K562 (cell line): ENCODE data around the gene SNAPC5. TPM values are rescaled to one million over a fixed set of nuclear protein-coding genes. Genes with fewer than 3 reads are reported as not detected.

Experiments used
- ATAC-seq: fragments of 200-7000 bp; cut with Tn5 transposase; 3 replicates; pipeline ENCODE4 v1.9.1; 2020; ENCODE audit warnings: moderate library complexity
- BruUV-seq: library from RNA; stranded (reverse); fragments of 400-500 nt; replicated peaks from 2 replicates; lab custom pipeline; 2021; lab: Mats Ljungman, UMichigan
- CTCF ChIA-PET: fragments of 300-600 bp; formaldehyde crosslinking; extraction: SDS; loops from one replicate; lab custom pipeline; 2021; ENCODE audit warnings: low intra/inter-chr PET ratio; lab: Yijun Ruan, JAX
- POLR2A ChIA-PET: fragments of 300-600, 350-650 bp; sonication (Branson Sonifier 250); formaldehyde crosslinking; extraction: SDS; loops from one replicate; lab custom pipeline; 2021; ENCODE audit warnings: antibody characterized with exemption, inconsistent platforms; lab: Yijun Ruan, JAX
- DNase-seq, 4 experiments: peaks; one replicate each; pipeline versions ENCODE4 v3.0.0 to v3.0.0-alpha.2; 2011 to 2018; ENCODE audit warnings: low spot score in 3 of 4, mixed read lengths in 3 of 4; ENCODE audit errors: extremely low read depth in 1 of 4
- FAIRE-seq: peaks from 2 replicates; lab custom pipeline; 2011; peaks lifted over from hg19 to GRCh38; lab: Jason Lieb, UNC
- H2AFZ ChIP-seq: 2 replicates; pipeline ENCODE4 v1.6.0; 2011; ENCODE audit warnings: low read depth, low read length, control low read depth, inconsistent platforms
- H3K27ac ChIP-seq: fragments of 200-600 bp; 3 replicates; pipeline ENCODE4 v1.8.0; 2011; ENCODE audit warnings: low read depth, mild to moderate bottlenecking, control low read depth, inconsistent platforms, low read length, moderate library complexity, mixed read lengths; ENCODE audit errors: extremely low read depth
- H3K27me3 ChIP-seq, 2 experiments: fragments of 300-600 bp in 1 of 2; 2 replicates in 1 of 2; 3 replicates in 1 of 2; pipeline versions ENCODE4 v1.6.0 to v1.8.0; 2011; ENCODE audit warnings: inconsistent platforms in 2 of 2, low read length in 2 of 2, mild to moderate bottlenecking in 1 of 2, mixed read lengths in 1 of 2, moderate library complexity in 1 of 2; ENCODE audit not compliant: control insufficient read depth in 2 of 2, insufficient read depth in 2 of 2
- H3K36me3 ChIP-seq: fragments of 300-600 bp; 3 replicates; pipeline ENCODE4 v1.8.0; 2011; ENCODE audit warnings: mild to moderate bottlenecking, low read length, inconsistent platforms; ENCODE audit not compliant: control insufficient read depth, insufficient read depth
- H3K4me1 ChIP-seq, 2 experiments: fragments of 200-600 bp in 1 of 2; replicated peaks in 1 of 2; 2 replicates in 1 of 2; 3 replicates in 1 of 2; pipeline versions ENCODE4 v1.5.1 to v1.8.0; 2011; ENCODE audit warnings: inconsistent platforms in 2 of 2, low read length in 2 of 2, mild to moderate bottlenecking in 1 of 2, mixed read lengths in 1 of 2, moderate library complexity in 1 of 2; ENCODE audit not compliant: control insufficient read depth in 2 of 2, insufficient read depth in 2 of 2
- H3K4me2 ChIP-seq: 2 replicates; pipeline ENCODE4 v1.6.1; 2011; ENCODE audit warnings: low read length, control low read depth, inconsistent platforms, mixed read lengths; ENCODE audit not compliant: insufficient read depth
- H3K4me3 ChIP-seq: fragments of 200-600 bp; sonication (generic), shearing (Covaris generic); 2 replicates; pipeline ENCODE4 v1.5.1; 2016; ENCODE audit warnings: control low read depth, inconsistent platforms
- H3K79me2 ChIP-seq: fragments of 200-600 bp; 3 replicates; pipeline ENCODE4 v1.8.0; 2011; ENCODE audit warnings: low read length, inconsistent platforms; ENCODE audit not compliant: control insufficient read depth, insufficient read depth
- H3K9ac ChIP-seq, 2 experiments: 2 replicates each; pipeline versions ENCODE4 v1.6.0 to v1.6.1; 2011; ENCODE audit warnings: low read depth in 2 of 2, low read length in 2 of 2, control low read depth in 1 of 2, inconsistent platforms in 1 of 2, mild to moderate bottlenecking in 1 of 2, mixed read lengths in 1 of 2; ENCODE audit not compliant: insufficient read depth in 1 of 2
- H3K9me1 ChIP-seq: one replicate; pipeline ENCODE4 v1.6.0; 2011; ENCODE audit warnings: inconsistent platforms, mild to moderate bottlenecking, low read length, moderate library complexity; ENCODE audit not compliant: control insufficient read depth, insufficient read depth
- H3K9me3 ChIP-seq: replicated peaks from 2 replicates; pipeline ENCODE4 v1.5.1; 2011; ENCODE audit warnings: low read depth, low read length, inconsistent platforms; ENCODE audit not compliant: control insufficient read depth, insufficient read depth
- H4K20me1 ChIP-seq: replicated peaks from 2 replicates; pipeline ENCODE4 v1.6.1; 2011; ENCODE audit warnings: low read length, inconsistent platforms, mixed read lengths; ENCODE audit not compliant: control insufficient read depth, insufficient read depth
- ZBTB33 ChIP-seq: sonication (generic); formaldehyde crosslinking; IDR thresholded peaks from 2 replicates; pipeline ENCODE4 v1.8.1; 2023; ENCODE audit warnings: mild to moderate bottlenecking, missing genetic modification reagents
- ZNF57 ChIP-seq: fragments of 450-650 bp; formaldehyde crosslinking; IDR thresholded peaks from 2 replicates; pipeline ENCODE4 v1.4.0; 2020; ENCODE audit warnings: mild to moderate bottlenecking, moderate library complexity
- WGBS: fragments of 100-300 bp; shearing (Covaris generic); methylation state at CpG from one replicate; pipeline ENCODE4 v1.1.6; 2016; ENCODE audit warnings: low coverage, mixed read lengths; ENCODE audit not compliant: insufficient coverage; ENCODE audit errors: missing lambda C conversion rate; 5-methylcytosine and 5-hydroxymethylcytosine counted together
- in situ Hi-C: fragments of 300-500 bp; cut with MboI; formaldehyde crosslinking; loops from 4 replicates; pipeline ENCODE4 v1.15.0; 2018; ENCODE audit warnings: inconsistent platforms, mixed read lengths
- intact Hi-C: fragments of 100-400 bp; cut with micrococcal nuclease; formaldehyde crosslinking; loops from 2 replicates; pipeline ENCODE4 v1.14.2; 2022
- polyA plus RNA-seq, 8 experiments: library from polyadenylated mRNA; depleted of rRNA in 4 of 8; stranded (reverse) in 5 of 8; unstranded in 3 of 8; fragments of >200 nt; fragmentation: Nextera tagmentation in 2 of 8; fragmentation: Illumina TruSeq in 1 of 8; extraction: Ambion mirVana in 2 of 8; extraction: Trizol in 1 of 8; gene quantifications; 2 replicates each; pipeline versions ENCODE4 v1.2.1 to v1.2.3, GENCODE V29; 2011 to 2014; ENCODE audit warnings: inconsistent platforms in 1 of 8, missing spikeins in 1 of 8
- total RNA-seq, 7 experiments: library from RNA; depleted of rRNA in 6 of 7; stranded (reverse); fragments of >200 nt in 6 of 7; fragmentation: Illumina TruSeq in 2 of 7; extraction: Trizol in 2 of 7; gene quantifications; 2 replicates each; pipeline versions ENCODE4 v1.2.1 to v1.2.3, GENCODE V29; 2011 to 2021; ENCODE audit warnings: low replicate concordance in 1 of 7
- TF ChIP-seq, protein P1 (sequence below), 2 experiments: fragments of 450-650 bp in 1 of 2; IDR thresholded peaks; 2 replicates each; pipeline ENCODE4 v1.6.1; 2011 to 2017; ENCODE audit warnings: low read depth in 2 of 2, antibody characterized with exemption in 1 of 2, borderline replicate concordance in 1 of 2, low read length in 1 of 2, mild to moderate bottlenecking in 1 of 2, mixed read lengths in 1 of 2; ENCODE audit not compliant: control insufficient read depth in 1 of 2
- TF ChIP-seq, protein P2 (sequence below): sonication (generic); formaldehyde crosslinking; IDR thresholded peaks from 2 replicates; pipeline ENCODE4 v1.8.0; 2022; ENCODE audit warnings: missing genetic modification reagents, mild to moderate bottlenecking, borderline replicate concordance

Gene SNAPC5
- total and polyA plus RNA-seq, 9 of the 15 experiments (the other 6 are each of a cell fraction or from before 2014, with no cell fraction given) = 52.8 to 155 (median 96.5) TPM

GRCh38 chr15:66474963-66475362, 22.6 kb downstream of the SNAPC5 start:
- no peak overlapping the region for H3K4me2 ChIP-seq
- no peaks in the 10 kb centered on the region for H3K9me1 ChIP-seq
- no TSS peak for BruUV-seq
- no peak for ATAC-seq
- no peaks in the 10 kb centered on the region; the same call in 1 of the 2 replicates for H4K20me1 ChIP-seq
- DNase-seq = no peak
- no peak overlapping the region for H3K4me3 ChIP-seq
- 81% methylated on average over 3 of the region's 3 CpGs for WGBS
- in situ Hi-C loops (no loop called here), intact Hi-C loops (no loop called here)
- H3K27ac ChIP-seq = no peak overlapping the region
- ChIA-PET CTCF (no interaction called here), POLR2A (interaction anchor here (0.6 to 3.5 kb wide), 6 partner anchors 14 to 1906 kb away, joined by 3 to 14 read pairs (median 4); no protein-coding TSS in a partner anchor)
- peaks cover 14% of the 10 kb centered on the region; the same call in 2 of the 3 replicates for H3K36me3 ChIP-seq
- no peaks in the 10 kb centered on the region for H3K9me3 ChIP-seq
- no peak overlapping the region for H3K9ac ChIP-seq
- TF ChIP-seq, protein P1, sequence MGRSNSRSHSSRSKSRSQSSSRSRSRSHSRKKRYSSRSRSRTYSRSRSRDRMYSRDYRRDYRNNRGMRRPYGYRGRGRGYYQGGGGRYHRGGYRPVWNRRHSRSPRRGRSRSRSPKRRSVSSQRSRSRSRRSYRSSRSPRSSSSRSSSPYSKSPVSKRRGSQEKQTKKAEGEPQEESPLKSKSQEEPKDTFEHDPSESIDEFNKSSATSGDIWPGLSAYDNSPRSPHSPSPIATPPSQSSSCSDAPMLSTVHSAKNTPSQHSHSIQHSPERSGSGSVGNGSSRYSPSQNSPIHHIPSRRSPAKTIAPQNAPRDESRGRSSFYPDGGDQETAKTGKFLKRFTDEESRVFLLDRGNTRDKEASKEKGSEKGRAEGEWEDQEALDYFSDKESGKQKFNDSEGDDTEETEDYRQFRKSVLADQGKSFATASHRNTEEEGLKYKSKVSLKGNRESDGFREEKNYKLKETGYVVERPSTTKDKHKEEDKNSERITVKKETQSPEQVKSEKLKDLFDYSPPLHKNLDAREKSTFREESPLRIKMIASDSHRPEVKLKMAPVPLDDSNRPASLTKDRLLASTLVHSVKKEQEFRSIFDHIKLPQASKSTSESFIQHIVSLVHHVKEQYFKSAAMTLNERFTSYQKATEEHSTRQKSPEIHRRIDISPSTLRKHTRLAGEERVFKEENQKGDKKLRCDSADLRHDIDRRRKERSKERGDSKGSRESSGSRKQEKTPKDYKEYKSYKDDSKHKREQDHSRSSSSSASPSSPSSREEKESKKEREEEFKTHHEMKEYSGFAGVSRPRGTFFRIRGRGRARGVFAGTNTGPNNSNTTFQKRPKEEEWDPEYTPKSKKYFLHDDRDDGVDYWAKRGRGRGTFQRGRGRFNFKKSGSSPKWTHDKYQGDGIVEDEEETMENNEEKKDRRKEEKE (IDR thresholded peaks at IDR 0.05; ENCODE audit: borderline replicate concordance in 1 of 2, control insufficient read depth in 1 of 2, low read depth in 2 of 2, low read length in 1 of 2) = no peak
- no peak for TF ChIP-seq ZNF57 (CRISPR knock-in tag)
- TF ChIP-seq, protein P2, sequence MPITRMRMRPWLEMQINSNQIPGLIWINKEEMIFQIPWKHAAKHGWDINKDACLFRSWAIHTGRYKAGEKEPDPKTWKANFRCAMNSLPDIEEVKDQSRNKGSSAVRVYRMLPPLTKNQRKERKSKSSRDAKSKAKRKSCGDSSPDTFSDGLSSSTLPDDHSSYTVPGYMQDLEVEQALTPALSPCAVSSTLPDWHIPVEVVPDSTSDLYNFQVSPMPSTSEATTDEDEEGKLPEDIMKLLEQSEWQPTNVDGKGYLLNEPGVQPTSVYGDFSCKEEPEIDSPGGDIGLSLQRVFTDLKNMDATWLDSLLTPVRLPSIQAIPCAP (CRISPR knock-in tag) = no peak
- TF ChIP-seq ZBTB33 = no peak
- H3K4me1 ChIP-seq = no peaks in the 10 kb centered on the region
- H3K79me2 ChIP-seq = no peaks in the 10 kb centered on the region
- H3K27me3 ChIP-seq = no peaks in the 10 kb centered on the region
- H2AFZ ChIP-seq = no peak overlapping the region
- FAIRE-seq = peak; percentile 19
